Endometrial microvascular endothelial cells (primary cell): Measurements from ENCODE around the gene RASSF8. TPM values are rescaled to one million over a fixed set of nuclear protein-coding genes. Genes with fewer than 3 reads are reported as not detected.

Source experiments
- in situ Hi-C: cut with HindIII; loops from 2 replicates; pipeline ENCODE4 v1.10.0; 2017; ENCODE audit warnings: low sequenced_read_pairs, low pct_unique_long_range_greater_than_20kb; ENCODE audit errors: inconsistent ontology term
- total RNA-seq: library from RNA; depleted of rRNA; stranded (reverse); fragments of >200 nt; gene quantifications from one replicate; pipeline ENCODE4 v1.2.3, GENCODE V29; 2015; ENCODE audit errors: inconsistent ontology term

Gene RASSF8
- total RNA-seq, 1 donor from 2014 or later = 38.3 TPM

GRCh38 chr12:25984759-25985158, 26.3 kb downstream of the RASSF8 start:
- in situ Hi-C loops = no loop called here

DNA sequence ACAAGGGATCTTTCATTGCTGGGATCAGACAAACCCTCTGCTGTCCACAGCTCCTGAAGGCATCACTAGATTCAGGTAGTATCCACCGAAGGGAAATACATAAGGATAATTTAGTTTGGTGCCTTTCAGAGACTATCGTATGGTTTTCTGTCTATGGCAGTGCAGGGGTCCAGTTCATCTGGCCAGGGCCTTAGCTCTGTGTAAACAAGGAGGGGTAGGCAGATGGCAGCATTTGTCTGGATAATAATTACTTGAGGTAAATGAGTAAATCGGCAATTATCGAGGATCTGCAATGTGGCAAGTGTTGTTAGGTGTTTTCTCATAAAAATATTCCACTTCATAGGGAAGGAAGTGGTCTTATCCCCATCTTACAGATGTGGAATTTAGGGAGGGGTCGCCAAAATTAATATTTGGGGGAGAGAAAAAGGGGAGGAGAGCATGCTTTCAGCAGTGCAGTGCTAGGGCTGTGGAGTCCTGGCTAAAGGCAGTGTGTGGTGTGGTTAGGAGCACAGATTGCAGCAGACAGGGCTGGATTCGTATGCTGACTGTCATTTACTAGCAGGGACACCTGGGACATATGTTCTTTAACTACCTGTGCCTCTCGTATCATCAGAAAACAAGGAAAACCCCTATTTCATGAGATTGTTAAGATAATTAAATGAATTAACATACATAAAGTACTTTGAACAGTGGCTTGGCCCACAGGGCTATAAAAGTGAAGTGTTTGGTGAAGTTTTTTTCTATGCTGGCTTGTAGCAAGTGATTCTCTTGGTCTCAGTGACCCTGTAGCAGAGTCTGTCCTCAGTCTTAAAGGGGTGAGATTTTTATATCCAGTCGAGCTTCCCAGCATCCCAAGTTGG, 27.1 kb downstream of the RASSF8 start:
- in situ Hi-C loops = no loop called here

DNA sequence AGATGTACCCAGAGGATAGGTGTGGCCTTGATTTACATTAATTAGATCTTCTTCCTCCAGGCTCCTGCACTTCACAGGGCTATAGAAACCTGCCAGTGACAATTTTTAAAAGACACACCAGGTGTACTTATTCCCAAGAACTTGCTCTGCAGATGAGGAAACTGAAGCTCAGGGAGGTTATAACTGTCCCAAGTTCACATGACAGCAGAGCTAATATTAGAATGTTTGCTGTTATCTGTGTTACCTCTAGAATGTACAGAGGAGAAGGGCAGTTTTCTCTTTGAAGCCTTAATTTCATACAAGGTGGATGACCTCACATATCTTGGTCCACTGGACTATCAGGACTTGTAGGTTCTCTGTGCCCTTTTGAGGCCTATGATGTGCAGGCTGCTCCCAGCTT, 27.7 kb downstream of the RASSF8 start:
- in situ Hi-C loops = no loop called here

DNA sequence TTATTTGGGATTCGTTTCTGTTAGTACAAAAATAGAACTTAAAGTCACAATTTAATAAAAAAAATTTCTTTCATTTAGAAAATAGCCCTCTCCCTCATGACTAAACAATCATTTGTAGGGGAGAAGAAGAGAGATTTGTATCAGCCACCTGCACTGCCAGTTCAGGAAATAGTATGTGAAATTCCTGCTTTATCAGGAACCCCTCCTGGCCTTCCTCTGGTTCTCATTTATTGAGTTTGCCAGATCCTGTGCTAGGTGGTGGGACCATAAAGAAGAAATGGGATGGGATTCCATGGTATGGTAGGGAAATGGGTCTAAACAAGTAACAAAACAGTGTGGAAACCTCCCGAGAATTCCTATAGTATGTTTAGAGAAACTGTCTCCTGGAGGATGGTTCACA, 30.0 kb downstream of the RASSF8 start:
- in situ Hi-C loops = no loop called here

DNA sequence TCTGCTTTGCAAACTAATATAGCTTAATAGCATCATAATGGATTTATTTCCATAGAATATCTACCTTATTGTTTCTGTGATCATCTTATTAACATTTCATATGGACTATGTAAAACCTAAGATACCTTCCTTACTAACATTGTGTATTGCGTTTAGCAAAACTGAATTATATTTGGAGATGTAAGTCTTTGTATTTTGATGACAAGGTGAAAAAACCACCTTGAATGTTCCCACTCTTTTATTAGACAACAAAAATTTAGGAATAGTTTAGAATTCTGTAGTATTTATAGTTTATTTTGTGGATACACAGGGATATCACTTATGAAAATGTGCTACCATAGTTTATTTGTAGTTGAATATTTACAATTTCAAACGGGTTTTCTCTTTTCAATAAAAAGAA, 32.0 kb downstream of the RASSF8 start:
- in situ Hi-C loops = no loop called here

DNA sequence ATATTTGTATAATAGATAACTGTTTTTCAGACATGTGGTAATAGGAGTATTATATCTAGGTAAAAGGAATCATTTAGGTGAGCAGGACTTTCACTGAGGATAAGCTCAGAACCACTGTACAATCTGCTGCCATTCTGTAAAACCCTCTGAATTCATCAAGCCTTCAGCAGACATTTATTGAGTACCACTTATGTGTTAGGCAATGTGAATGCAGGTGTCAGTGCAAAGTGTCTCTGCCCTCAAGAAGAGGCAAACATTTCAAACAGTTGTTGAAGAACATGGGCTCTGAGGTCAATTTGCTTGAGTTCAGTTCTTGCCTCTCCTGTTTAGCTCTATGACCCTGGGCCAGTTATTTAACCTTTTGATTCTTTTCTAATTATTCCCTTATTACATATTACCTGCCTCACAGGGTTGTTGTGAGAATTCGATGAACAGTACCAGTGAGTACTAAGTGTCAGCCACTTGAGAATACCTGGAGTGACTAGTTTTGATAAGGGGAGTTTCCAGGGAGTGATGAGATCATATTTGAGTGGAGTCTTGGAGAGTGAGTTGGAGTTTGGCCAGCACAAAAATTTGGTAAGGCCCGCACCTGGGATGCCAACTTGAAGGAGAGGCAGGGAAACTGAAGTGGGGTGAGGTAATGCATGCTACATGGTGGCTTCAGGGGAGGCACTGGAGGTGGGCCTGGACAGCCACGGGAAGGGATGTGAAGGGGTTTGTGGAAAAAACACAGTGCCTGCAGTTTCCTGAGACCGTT, 33.7 kb downstream of the RASSF8 start:
- in situ Hi-C loops = no loop called here

- in situ Hi-C loops = no loop called here
Observed at GRCh38 chr12:25993901-25994651, 35.6 kb downstream of the RASSF8 start.

DNA sequence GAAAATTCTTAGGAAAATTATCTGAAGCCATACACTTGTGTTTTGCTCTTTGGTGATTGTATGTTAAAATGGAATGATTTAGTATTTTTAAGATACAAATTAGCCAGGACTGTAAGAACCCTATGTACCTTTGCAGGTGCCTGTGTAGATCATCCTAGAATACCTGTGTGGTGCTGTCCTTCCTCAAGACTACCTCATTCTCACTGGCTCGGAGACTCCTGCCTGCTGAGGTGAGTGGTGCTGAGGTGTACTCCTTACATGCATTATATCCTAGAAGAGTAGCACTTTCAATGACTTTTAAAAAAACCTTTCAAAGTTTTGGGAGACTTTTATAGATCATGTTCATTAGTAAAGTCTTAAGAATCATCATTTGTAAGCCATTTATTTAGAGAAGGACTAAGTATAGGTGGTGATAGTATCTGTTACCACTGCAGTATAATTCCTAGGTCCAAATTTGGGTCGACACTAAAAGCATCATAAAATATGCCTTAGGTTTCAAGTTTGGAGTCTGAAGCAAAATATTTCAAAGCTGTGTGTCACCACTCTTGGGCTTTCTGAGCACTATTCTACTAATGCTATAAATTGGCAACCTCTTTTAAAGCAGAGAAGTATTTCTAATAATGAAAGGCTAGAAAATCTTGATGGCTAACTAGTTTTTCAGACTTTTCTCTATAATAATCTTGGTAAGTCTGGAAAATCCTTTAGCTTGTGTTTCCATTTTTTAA, 36.6 kb downstream of the RASSF8 start:
- in situ Hi-C loops = no loop called here

DNA sequence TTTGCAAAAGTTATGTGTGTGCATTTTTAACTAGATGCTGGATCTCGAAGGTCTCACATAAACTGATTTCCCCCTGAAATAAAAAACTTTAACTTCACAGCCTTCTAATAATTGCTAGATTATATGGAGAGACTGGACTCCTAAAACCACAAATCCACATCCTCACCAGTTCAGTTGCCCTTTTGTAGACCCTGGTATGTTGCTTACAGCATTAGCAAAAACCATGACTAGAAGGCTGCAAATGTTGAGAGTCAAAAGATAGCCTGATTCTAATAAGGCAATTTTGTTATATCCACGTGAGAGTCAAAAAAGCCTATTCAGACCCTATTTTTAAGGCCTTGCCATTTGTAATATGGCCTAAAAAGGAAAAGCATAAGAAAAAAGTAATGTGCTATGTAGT, 37.4 kb downstream of the RASSF8 start:
- in situ Hi-C loops = no loop called here

- in situ Hi-C loops = no loop called here
Observed at GRCh38 chr12:25996677-25997076, 38.2 kb downstream of the RASSF8 start.

- in situ Hi-C loops = no loop called here
Observed at GRCh38 chr12:25997201-25997963, 38.9 kb downstream of the RASSF8 start.

DNA sequence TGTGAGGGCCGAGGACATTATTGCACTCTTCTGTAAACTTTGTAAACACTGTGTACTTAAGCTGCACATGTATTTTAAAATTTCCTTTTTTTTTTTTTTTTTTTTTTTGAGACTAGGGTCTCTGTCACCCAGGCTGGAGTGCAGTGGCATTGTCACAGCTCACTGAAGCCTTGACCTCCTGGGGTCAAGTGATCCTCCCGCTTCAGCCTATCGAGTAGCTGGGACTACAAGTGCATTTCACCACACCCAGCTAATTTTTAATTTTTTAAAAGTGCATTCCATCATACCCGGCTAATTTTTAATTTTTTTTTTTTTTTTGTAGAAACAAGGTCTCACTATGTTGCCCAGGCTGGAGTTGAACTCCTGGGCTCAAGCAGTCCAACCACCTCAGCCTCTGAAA, 42.4 kb downstream of the RASSF8 start:
- in situ Hi-C loops = no loop called here

DNA sequence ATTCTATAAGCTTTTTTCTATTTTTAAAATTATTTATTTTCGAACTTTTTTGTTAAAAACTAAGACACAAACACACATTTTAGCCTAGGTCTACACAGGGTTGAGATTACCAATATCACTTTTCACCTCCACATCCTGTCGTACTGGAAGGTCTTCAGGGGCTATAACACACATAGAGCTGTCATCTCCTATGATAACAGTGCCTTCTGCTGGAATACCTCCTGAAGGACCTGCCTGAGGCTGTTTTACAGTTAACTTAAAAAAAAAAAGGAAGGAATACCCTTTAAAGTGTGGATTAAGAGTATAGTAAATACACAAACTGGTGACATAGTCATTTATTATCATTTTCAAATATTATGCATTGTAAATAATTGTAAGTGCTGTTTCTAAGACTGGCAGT, 43.0 kb downstream of the RASSF8 start:
- in situ Hi-C loops = no loop called here

DNA sequence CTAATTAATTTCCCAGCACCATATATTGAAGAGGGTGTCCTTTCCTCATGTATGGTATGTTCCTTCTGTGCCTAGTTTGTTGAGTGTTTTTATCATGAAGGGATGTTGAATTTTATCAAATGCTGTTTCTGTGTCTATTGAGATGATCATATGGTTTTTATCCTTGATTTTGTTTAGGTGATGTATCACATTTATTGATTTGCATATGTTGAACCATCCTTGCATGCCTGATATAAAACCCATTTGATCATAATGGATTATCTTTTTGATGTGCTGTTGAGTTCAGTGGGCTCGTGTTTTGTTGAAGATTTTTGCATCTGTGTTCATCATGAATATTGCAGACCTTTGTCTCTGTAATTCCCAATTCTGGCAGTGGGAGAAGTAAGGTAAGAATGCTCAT, 44.6 kb downstream of the RASSF8 start:
- in situ Hi-C loops = no loop called here

DNA sequence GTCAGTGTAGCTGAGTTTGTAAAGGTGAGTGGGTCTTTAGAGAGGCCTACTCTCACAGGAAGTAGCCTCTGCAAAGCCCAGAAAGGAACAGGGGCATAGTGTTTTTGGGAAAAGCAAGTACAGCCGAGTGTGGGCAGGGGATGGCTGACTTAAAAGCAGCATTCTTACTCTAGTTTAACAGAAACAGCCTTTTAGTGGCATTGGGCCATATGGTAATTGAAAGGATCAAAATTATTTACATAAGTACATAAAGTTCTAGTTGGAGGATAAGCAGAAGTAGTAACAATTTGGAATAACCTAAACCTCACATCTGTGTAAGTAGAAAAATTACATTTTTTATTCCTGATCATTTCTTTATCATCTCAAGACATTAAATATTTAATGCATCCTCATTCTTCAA, 49.1 kb downstream of the RASSF8 start:
- in situ Hi-C loops = no loop called here

DNA sequence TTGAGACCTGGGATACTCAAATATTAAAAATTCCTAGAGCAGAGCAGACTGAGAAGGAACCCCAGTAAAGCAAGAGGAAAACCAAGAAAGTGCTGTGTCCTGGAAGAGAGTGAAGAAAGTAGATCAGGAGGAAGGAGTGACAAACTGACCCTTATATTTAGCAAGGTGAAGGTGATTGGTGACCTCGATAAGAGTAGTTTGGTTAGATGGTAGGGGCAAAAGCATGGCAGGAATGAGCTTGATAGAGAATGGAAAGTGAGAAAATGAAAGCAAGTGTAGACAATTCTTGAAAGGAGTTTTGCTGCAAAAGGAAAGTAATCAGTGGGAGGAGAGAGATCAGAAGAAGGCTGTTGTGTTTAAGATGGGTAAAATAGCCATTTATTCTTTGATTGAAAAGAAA, 51.1 kb downstream of the RASSF8 start:
- in situ Hi-C loops = no loop called here

DNA sequence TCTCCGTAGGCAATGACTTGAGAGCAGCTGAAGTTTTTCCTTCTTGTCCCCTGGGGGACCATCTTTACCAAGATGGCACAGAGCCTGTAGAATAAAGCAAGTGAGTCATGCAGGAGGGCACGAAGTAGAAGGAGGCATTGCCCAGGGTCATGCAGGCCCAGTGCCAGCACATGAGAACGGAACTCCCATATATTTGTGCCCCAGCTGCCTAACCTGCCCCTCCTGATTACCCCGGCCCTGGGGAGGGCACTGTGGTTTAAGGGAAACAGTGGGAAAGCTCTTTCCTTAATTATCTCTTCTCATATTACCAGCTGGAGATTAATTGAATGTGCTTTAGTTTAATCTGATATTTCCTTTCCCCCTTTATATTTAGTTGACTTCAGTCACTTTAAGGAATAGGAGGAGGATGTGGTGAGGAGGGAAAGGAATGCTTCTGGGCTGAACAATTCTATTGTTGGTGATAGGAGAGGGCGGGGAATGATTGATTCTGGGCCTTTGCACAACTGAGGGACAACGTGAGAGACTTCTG, 51.9 kb downstream of the RASSF8 start:
- in situ Hi-C loops = no loop called here

- in situ Hi-C loops = no loop called here
Observed at GRCh38 chr12:26011099-26011498, 52.6 kb downstream of the RASSF8 start.
